Measurements from ENCODE around the gene CACNA2D4. TPM values are rescaled to one million over a fixed set of nuclear protein-coding genes. Genes with fewer than 3 reads are reported as not detected.

Gene CACNA2D4
- total and polyA plus RNA-seq, 2 of the 13 experiments (the other 11 are each of a cell fraction or from before 2014, with no cell fraction given), result 14.2 to 136 TPM

GRCh38 chr12:1962051-1963020 lies 43.9 kb upstream of the CACNA2D4 start:
- Histone ChIP-seq H3K9me3 (ENCODE audit: low read length) (no peaks in the 10 kb centered on the region), H3K36me3 (replicated peaks in 1 of 2; ENCODE audit: control insufficient read depth in 1 of 2, insufficient read depth in 2 of 2, low read length in 2 of 2) (peaks cover 8 to 50% of the 10 kb centered on the region in 2 experiments), H3K27me3 (ENCODE audit: control insufficient read depth in 1 of 2, insufficient read depth in 2 of 2, low read length in 2 of 2) (no peaks in the 10 kb centered on the region), H3K9ac (ENCODE audit: insufficient read depth, low read depth, low read length) (no peak overlapping the region), H2AFZ (ENCODE audit: low read length) (no peak overlapping the region), H3K4me2 (ENCODE audit: low read depth, low read length) (no peak overlapping the region), H4K20me1 (ENCODE audit: insufficient read depth, low read length) (no peaks in the 10 kb centered on the region), H3K27ac (ENCODE audit: extremely low read length, insufficient read depth, low read length) (no peak overlapping the region), H3K4me3 (replicated peaks in 1 of 3; ENCODE audit: insufficient read depth in 1 of 3, low read depth in 2 of 3, low read length in 3 of 3) (no peak overlapping the region), H3K4me1 (ENCODE audit: insufficient read depth, low read length) (no peaks in the 10 kb centered on the region), H3K79me2 (ENCODE audit: insufficient read depth, low read length) (no peaks in the 10 kb centered on the region)
- DNase-seq (ENCODE audit: low spot score), result no peak
- intact Hi-C loops (cut with micrococcal nuclease; ENCODE audit: unreplicated experiment), result no loop called here
- 97% methylated on average over 5 of the region's 5 CpGs for WGBS (ENCODE audit: low lambda C conversion rate)
- POLR2A ChIA-PET, result no interaction called here
- ATAC-seq, result no peak
- peak; percentile 33 to 72; a peak in 2 of 4 replicates for TF ChIP-seq MAFK (conservative IDR thresholded peaks at IDR 0.05 in 1 of 2, IDR thresholded peaks at IDR 0.05 in 1 of 2; ENCODE audit: low read length in 2 of 2)
- peak; percentile 44; the same call in 1 of the 2 replicates for TF ChIP-seq MAFF (IDR thresholded peaks at IDR 0.05; ENCODE audit: low read depth, low read length)
- TF ChIP-seq DMAP1 (CRISPR knock-in tag; IDR thresholded peaks at IDR 0.05), result no peak
- BruUV-seq (replicated peaks), result no TSS peak
- in situ Hi-C loops (cut with HindIII; ENCODE audit: extremely low pct_ligation_motif_present, low pct_unique_long_range_greater_than_20kb), result no loop called here
- no peak for FAIRE-seq
- CTCF ChIA-PET (ENCODE audit: low intra/inter-chr PET ratio, low total read pairs), result no interaction called here

- no TSS peak for BruUV-seq (replicated peaks)
- Histone ChIP-seq H3K27ac (ENCODE audit: extremely low read length, insufficient read depth, low read length) (no peak overlapping the region), H3K36me3 (replicated peaks in 1 of 2; ENCODE audit: control insufficient read depth in 1 of 2, insufficient read depth in 2 of 2, low read length in 2 of 2) (peaks cover 14 to 45% of the 10 kb centered on the region in 2 experiments; a peak in 4 of 5 replicates), H4K20me1 (ENCODE audit: insufficient read depth, low read length) (no peaks in the 10 kb centered on the region), H3K4me2 (ENCODE audit: low read depth, low read length) (no peak overlapping the region), H3K9ac (ENCODE audit: insufficient read depth, low read depth, low read length) (no peak overlapping the region), H3K27me3 (ENCODE audit: control insufficient read depth in 1 of 2, insufficient read depth in 2 of 2, low read length in 2 of 2) (no peaks in the 10 kb centered on the region), H3K9me3 (ENCODE audit: low read length) (no peaks in the 10 kb centered on the region), H3K4me3 (replicated peaks in 1 of 3; ENCODE audit: insufficient read depth in 1 of 3, low read depth in 2 of 3, low read length in 3 of 3) (no peak overlapping the region), H2AFZ (ENCODE audit: low read length) (no peak overlapping the region), H3K79me2 (ENCODE audit: insufficient read depth, low read length) (no peaks in the 10 kb centered on the region), H3K4me1 (ENCODE audit: insufficient read depth, low read length) (no peaks in the 10 kb centered on the region)
- CTCF ChIA-PET (ENCODE audit: low intra/inter-chr PET ratio, low total read pairs), result no interaction called here
- FAIRE-seq (no peak), ATAC-seq (no peak), DNase-seq (ENCODE audit: low spot score) (no peak)
- 96% methylated on average over 3 of the region's 3 CpGs for WGBS (ENCODE audit: low lambda C conversion rate)
- TF ChIP-seq MNT (IDR thresholded peaks at IDR 0.05), result no peak
- no peak for TF ChIP-seq CBFB (CRISPR knock-in tag; IDR thresholded peaks at IDR 0.05)
- TF ChIP-seq ZNF292 (CRISPR knock-in tag; IDR thresholded peaks at IDR 0.05; ENCODE audit: borderline replicate concordance, low read depth), result no peak
- TF ChIP-seq CCDC6 (CRISPR knock-in tag; IDR thresholded peaks at IDR 0.05), result no peak
- no peak for TF ChIP-seq FIP1L1 (IDR thresholded peaks at IDR 0.05; ENCODE audit: borderline replicate concordance, insufficient read depth, low read depth, low read length)
- no peak for TF ChIP-seq ISX (CRISPR knock-in tag; conservative IDR thresholded peaks at IDR 0.05)
- TF ChIP-seq E2F2 (CRISPR knock-in tag; IDR thresholded peaks at IDR 0.05; ENCODE audit: borderline replicate concordance), result no peak
- intact Hi-C loops (cut with micrococcal nuclease; ENCODE audit: unreplicated experiment) (loop anchor here (10.0 kb wide), 1 partner anchor 48 kb away; the partner anchor contains the start of gene DCP1B), in situ Hi-C loops (cut with HindIII; ENCODE audit: extremely low pct_ligation_motif_present, low pct_unique_long_range_greater_than_20kb) (no loop called here)
- POLR2A ChIA-PET, result no interaction called here
These were observed 38.3 kb upstream of the CACNA2D4 start for GRCh38 chr12:1956716-1957115.
